Measurements from ENCODE around the gene PIK3R3. TPM values are rescaled to one million over a fixed set of nuclear protein-coding genes. Genes with fewer than 3 reads are reported as not detected.

PIK3R3 gene
- total and polyA plus RNA-seq, 9 of the 15 experiments (the other 6 are each of a cell fraction or from before 2014, with no cell fraction given) = 1.4 to 7.7 (median 4.6) TPM

DNA sequence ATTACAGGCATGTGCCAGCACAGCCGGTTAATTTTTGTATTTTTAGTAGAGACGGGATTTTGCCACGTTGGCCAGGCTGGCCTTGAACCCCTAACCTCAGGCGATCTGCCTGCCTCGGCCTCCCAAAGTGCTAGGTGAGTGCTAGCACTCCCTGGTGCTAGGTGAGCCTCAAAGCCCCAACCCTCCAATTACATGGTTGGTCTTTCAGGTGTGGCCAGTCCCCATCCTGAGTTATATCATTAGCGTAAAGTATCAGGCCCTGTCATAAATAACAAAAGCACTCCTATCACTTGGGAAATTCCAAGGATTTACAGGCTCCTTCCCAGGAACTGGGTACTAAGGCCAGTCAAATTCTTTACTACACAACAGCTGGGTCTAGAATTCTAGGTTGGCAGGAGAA lies 138.0 kb downstream of the PIK3R3 start:
- ChIA-PET POLR2A (no interaction called here), CTCF (ENCODE audit: low intra/inter-chr PET ratio) (no interaction called here)
- FAIRE-seq = no peak
- no peak for DNase-seq (ENCODE audit: extremely low read depth in 1 of 4, low spot score in 3 of 4)
- Histone ChIP-seq H3K27ac (ENCODE audit: extremely low read depth, low read depth, low read length) (no peak overlapping the region), H4K20me1 (replicated peaks; ENCODE audit: control insufficient read depth, insufficient read depth, low read length) (no peaks in the 10 kb centered on the region), H3K79me2 (ENCODE audit: control insufficient read depth, insufficient read depth, low read length) (no peaks in the 10 kb centered on the region), H3K36me3 (ENCODE audit: control insufficient read depth, insufficient read depth, low read length) (peaks cover 3% of the 10 kb centered on the region; the same call in 1 of the 3 replicates), H3K4me3 (no peak overlapping the region), H3K4me1 (replicated peaks in 1 of 2; ENCODE audit: control insufficient read depth in 2 of 2, insufficient read depth in 2 of 2, low read length in 2 of 2) (peaks cover 0 to 6% of the 10 kb centered on the region in 2 experiments; a peak in 3 of 5 replicates), H2AFZ (ENCODE audit: low read depth, low read length) (no peak overlapping the region), H3K9me3 (replicated peaks; ENCODE audit: control insufficient read depth, insufficient read depth, low read depth, low read length) (no peaks in the 10 kb centered on the region), H3K9me1 (ENCODE audit: control insufficient read depth, insufficient read depth, low read length) (no peaks in the 10 kb centered on the region), H3K9ac (ENCODE audit: insufficient read depth in 1 of 2, low read depth in 2 of 2, low read length in 2 of 2) (no peak overlapping the region), H3K27me3 (ENCODE audit: control insufficient read depth in 2 of 2, insufficient read depth in 2 of 2, low read length in 2 of 2) (no peaks in the 10 kb centered on the region), H3K4me2 (ENCODE audit: insufficient read depth, low read length) (no peak overlapping the region)
- no peak for ATAC-seq
- BruUV-seq (replicated peaks) = no TSS peak
- in situ Hi-C loops (cut with MboI) (no loop called here), intact Hi-C loops (cut with micrococcal nuclease) (no loop called here)
- 87% methylated on average over 6 of the region's 6 CpGs for WGBS (ENCODE audit: insufficient coverage, low coverage, missing lambda C conversion rate)
- TF ChIP-seq, protein P1, sequence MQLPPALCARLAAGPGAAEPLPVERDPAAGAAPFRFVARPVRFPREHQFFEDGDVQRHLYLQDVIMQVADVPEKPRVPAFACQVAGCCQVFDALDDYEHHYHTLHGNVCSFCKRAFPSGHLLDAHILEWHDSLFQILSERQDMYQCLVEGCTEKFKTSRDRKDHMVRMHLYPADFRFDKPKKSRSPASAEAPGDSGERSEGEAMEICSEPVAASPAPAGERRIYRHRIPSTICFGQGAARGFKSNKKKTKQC (CRISPR knock-in tag; IDR thresholded peaks at IDR 0.05) = no peak
- no peak for TF ChIP-seq TCF3 (CRISPR knock-in tag; IDR thresholded peaks at IDR 0.05)
- TF ChIP-seq HBP1 (CRISPR knock-in tag; IDR thresholded peaks at IDR 0.05) = no peak
- TF ChIP-seq ZBTB7A (IDR thresholded peaks at IDR 0.05; ENCODE audit: borderline replicate concordance, control insufficient read depth, low read depth, low read length) = no peak
- no peak for TF ChIP-seq ZNF3 (CRISPR knock-in tag; IDR thresholded peaks at IDR 0.05)
- TF ChIP-seq XRCC3 (IDR thresholded peaks at IDR 0.05) = no peak
- no peak for TF ChIP-seq BCL6 (CRISPR knock-in tag; IDR thresholded peaks at IDR 0.05)
- no peak for TF ChIP-seq ZNF592 (IDR thresholded peaks at IDR 0.05)
- TF ChIP-seq, protein P2, sequence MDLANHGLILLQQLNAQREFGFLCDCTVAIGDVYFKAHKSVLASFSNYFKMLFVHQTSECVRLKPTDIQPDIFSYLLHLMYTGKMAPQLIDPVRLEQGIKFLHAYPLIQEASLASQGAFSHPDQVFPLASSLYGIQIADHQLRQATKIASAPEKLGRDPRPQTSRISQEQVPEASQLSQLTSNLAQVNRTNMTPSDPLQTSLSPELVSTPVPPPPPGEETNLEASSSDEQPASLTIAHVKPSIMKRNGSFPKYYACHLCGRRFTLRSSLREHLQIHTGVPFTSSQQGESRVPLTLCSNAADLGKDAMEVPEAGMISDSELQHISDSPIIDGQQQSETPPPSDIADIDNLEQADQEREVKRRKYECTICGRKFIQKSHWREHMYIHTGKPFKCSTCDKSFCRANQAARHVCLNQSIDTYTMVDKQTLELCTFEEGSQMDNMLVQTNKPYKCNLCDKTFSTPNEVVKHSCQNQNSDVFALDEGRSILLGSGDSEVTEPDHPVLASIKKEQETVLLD (IDR thresholded peaks at IDR 0.05) = no peak
- no peak for TF ChIP-seq CBFA2T2 (conservative IDR thresholded peaks at IDR 0.05)
- TF ChIP-seq ZNF655 (CRISPR knock-in tag; IDR thresholded peaks at IDR 0.05) = no peak
- no peak for TF ChIP-seq CBFB (CRISPR knock-in tag; IDR thresholded peaks at IDR 0.05)
- TF ChIP-seq KAT7 (CRISPR knock-in tag; IDR thresholded peaks at IDR 0.05; ENCODE audit: borderline replicate concordance) = no peak
- TF ChIP-seq HNRNPH1 (optimal IDR thresholded peaks at IDR 0.05; ENCODE audit: low read depth, low read length) = no peak
- no peak for TF ChIP-seq MCM5 (IDR thresholded peaks at IDR 0.05; ENCODE audit: low read depth)

Data from K562 (cell line).